ENCODE data around the gene TDRD1.

The TDRD1 gene

GRCh38 chr10:114239117-114239993 lies 60.2 kb downstream of the TDRD1 start, which contains the start of gene VWA2:
VWA2 (plus strand) TSS chr10:114239254; CDS start chr10:114248714, 9,460 bp downstream.
- DNase-seq (ENCODE audit: low spot score), result peak; percentile 63

GRCh38 chr10:114239994-114240345 lies 60.8 kb downstream of the TDRD1 start:
- no peak for DNase-seq (ENCODE audit: low spot score)

GRCh38 chr10:114242235-114242634 lies 63.1 kb downstream of the TDRD1 start:
- DNase-seq (ENCODE audit: low spot score), result no peak

GRCh38 chr10:114243661-114244060 lies 64.5 kb downstream of the TDRD1 start:
- no peak for DNase-seq (ENCODE audit: low spot score)

- DNase-seq (ENCODE audit: low spot score), result no peak
Measured at GRCh38 chr10:114244126-114244525, 65.0 kb downstream of the TDRD1 start.

DNA sequence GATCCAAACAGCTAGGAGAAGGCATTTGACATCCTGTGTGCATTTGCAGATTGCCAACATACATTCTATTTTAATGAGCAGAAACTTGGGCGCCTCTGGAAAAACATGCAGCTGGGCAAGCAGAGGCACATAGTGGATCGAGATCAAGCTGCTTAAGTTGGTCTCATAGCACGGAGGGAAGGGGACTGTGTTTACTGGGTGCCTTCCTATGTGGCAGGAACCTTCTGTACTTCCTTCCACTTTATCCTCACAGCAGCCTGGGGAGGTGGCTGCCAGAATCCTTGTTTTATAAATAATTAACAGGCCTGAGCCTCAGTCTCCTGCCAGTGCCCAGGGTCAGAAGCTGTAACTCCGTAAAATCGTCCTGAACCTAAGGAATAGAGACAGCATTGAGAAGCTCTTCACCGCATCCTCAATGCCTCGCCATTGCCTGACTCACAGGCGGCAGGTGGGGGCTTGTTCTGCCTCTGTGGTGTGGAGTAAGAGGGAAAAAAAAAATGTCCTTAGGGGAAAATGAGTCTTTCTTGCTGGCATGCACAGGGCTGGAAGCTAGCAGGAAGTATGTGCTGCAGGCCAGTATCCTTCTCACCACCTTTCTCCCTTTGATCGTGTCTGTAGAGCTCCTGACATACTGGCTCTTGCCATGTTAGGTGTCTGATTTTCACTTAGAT lies 66.1 kb downstream of the TDRD1 start:
- no peak for DNase-seq (ENCODE audit: low spot score)

DNA sequence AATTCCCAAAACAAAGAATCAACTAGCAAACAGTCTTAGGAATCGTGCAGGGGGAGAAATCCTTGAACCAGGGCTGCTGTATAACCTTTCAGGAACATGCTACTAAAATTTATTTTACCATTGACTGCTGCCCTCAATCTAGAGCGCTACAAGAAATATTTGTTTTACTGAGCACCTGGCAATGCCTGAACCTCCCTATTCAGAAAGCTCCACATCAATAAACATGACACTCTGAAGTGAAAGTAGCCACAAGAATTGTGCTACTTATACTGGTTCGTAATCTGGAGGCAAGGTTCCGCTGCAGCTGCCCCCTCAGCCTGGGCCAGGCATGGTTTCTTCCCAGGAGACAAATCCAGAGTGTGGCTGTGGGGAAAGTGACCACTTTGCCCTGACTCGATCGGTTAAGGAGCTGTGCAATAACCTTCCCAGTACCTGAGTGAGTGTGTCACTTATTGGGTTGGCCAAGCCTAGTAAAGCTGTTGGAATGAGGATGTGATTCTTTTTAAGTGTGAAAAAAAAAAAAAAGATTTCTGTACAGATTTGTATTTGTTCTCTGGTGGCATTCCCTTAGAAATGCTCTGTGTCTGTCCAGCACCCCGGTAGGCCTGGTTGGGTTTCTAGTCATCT lies 67.6 kb downstream of the TDRD1 start:
- DNase-seq (ENCODE audit: low spot score), result no peak

DNA sequence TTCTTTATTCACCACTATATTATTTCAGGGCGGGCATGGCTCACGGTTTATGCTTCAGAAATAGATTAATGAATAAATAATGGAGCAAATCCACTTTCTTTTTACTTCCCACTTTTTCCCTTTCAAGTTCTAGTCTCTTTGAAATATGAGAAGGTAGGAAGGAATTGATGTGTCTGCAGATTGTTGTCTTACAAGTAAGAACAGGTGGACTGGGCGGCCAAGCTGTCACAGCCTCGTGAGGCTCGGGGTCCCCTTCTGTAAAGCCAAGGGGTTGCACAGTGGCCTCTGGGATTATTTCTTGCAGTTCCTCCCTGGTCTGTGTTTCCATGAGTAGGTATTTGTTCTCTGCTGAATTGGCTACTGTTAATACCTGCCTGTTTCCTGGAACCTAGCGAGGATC lies 71.1 kb downstream of the TDRD1 start:
- DNase-seq (ENCODE audit: low spot score), result no peak

GRCh38 chr10:114250716-114251115 lies 71.6 kb downstream of the TDRD1 start:
- no peak for DNase-seq (ENCODE audit: low spot score)

- no peak for DNase-seq (ENCODE audit: low spot score)
Measured at GRCh38 chr10:114252092-114252491, 72.9 kb downstream of the TDRD1 start.

DNA sequence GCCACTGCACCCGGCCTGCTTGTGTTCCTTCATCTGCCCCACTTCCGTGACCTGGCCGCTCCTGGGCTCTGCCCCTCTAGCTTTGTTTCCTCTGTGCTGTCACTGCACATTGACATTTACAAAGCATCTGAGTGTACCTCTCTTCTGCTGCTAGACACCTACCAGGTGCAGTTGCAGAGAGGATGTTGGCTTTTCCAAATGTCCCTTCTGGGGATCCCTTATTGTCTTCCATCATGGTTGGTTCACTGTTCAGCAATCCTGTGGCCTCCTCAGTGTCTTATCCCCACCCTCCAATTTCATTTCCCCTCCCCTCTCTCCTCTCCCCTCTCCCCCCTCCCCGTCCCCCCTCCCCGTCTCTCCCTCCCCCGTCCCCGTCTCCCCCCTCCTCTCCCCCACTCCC lies 73.7 kb downstream of the TDRD1 start:
- DNase-seq (ENCODE audit: low spot score), result no peak

DNA sequence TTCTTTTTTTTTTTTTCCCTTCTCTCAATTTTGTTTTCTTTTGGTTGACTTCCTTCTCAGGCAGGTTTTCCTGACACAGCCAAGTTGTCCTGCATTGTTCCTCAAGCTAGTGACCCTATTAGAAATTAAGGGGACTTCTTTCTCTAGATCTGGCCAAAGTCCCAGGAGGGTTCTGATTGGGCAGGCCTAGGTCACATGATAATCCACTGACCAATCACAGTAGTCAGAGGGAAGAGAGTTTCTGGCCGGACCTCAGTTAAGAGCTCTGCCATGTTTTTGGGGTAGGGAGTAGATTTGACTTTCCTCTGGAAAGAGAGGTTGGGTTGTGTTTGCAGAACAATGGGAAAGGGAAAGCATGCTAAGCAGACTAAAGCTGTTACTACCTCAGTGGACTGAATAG lies 76.1 kb downstream of the TDRD1 start:
- DNase-seq (ENCODE audit: low spot score), result no peak

DNA sequence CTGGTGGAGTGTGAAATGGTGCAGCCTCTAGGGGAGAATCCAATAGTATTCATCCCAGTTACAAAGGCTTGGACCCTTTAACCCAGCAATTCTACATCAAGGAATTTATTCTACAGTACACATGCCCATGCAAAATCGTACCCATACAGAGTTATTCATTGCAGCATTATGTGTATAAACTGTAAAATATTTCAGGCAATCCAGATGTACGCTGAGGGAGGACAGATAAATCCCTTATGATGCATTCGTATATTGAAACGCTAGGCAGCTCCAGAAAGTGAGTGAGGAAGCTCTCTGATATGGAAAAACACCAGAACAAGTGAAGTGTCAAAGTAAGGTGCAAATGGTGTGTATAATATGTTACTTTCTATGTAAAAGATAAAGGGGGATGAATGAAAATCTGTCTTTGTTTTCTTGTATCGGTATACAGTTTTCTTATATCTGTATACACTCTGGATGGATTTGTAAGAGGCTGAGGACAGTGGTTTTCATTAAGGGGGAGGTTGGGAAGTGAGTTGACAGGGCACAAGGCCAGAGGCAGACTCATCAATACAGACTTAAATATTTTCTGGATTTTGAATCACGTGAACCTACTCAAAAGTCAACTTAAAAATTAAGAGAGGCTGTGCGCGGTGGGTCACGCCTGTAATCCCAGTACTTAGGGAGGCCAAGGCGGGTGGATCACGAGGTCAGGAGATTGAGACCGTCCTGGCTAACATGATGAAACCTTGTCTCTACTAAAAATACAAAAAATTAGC lies 77.0 kb downstream of the TDRD1 start:
- no peak for DNase-seq (ENCODE audit: low spot score)

- DNase-seq (ENCODE audit: low spot score), result no peak
Measured at GRCh38 chr10:114256822-114257221, 77.7 kb downstream of the TDRD1 start.

DNA sequence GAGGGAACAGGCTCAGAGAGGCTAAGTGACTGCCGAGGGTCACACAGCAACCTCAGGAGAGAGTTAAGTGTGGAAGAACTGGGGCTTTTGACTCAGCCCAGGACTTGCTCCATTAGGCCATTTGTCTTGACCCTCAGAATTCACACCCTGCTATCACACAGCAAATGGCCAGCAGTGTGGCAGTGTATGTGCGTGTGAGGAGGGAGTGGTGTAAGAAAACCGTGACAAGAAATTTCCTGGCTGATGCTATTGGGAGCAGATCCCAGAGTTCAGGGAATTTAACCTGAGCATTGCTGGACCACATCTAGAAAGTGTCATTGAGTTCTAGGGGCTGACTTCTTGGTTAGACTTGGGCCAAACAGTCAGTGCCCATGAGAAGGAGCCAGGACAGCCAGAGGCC lies 78.3 kb downstream of the TDRD1 start:
- no peak for DNase-seq (ENCODE audit: low spot score)

GRCh38 chr10:114258274-114258840 lies 79.2 kb downstream of the TDRD1 start:
- DNase-seq (ENCODE audit: low spot score), result no peak

GRCh38 chr10:114259824-114260223 lies 80.7 kb downstream of the TDRD1 start:
- DNase-seq (ENCODE audit: low spot score), result no peak

GRCh38 chr10:114260366-114260765 lies 81.2 kb downstream of the TDRD1 start:
- DNase-seq (ENCODE audit: low spot score), result no peak

GRCh38 chr10:114261076-114261475 lies 81.9 kb downstream of the TDRD1 start:
- no peak for DNase-seq (ENCODE audit: low spot score)

DNA sequence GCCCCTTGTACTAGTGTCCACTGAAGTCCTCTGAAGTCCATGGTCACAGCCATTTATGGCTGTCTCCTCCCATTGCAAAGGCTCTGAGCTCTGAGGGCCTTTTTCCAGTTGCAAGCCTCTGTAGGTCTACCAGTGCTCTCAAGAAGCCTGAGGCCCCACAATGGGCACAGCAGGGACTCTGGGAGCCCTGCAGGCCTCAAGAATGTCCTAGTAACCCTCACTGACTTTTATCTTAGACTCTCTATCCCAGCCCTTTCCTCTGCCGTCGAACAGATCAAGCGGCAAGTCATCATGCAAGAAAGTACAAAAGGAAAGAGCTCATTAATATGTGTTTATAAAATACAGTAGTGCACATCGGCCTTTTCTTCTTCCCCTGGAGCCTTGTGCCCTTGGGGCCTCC lies 83.3 kb downstream of the TDRD1 start:
- DNase-seq (ENCODE audit: low spot score), result no peak

DNA sequence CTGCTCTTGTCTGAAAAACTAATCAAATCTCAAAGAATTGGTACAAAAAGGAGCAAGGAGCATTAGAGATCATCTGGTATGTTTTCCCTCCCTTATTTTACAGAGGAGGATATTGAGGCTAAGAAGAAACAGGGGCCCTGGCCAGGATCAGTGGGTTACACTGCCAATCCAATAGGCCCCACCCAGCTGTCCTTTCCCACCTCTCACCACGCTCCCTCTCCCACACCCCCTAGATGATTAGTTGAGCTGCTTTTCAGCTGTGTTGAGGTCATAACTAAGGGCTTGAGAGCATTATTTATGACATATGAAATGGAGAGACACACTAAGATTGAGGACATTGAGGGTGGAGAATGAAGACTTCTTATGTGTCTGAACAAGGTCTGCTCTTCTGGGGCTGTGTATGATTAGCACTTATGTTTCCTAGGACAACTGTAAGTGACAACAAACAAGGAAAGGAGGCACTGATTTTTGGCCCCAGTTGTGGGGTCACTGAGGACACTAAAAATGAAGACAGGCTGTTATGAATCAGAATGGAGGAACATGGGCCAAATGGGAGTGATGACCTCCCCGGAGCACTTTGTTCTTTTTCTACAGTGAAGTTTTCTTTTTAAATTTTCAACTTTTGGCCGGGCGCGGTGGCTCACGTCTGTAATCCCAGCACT lies 86.4 kb downstream of the TDRD1 start:
- DNase-seq (ENCODE audit: low spot score), result no peak
